Measurements from ENCODE around the gene OAT. TPM values are rescaled to one million over a fixed set of nuclear protein-coding genes. Genes with fewer than 3 reads are reported as not detected.

OAT gene
- total RNA-seq, 2 donors from 2014 or later, result 29.5 to 34.3 TPM

- peaks cover 3 to 8% of the 10 kb centered on the region in 2 donors for H3K36me3 Mint-ChIP-seq (ENCODE audit: insufficient read depth in 2 of 2)
- H3K4me3 Mint-ChIP-seq, result no peak overlapping the region
- no peak for ATAC-seq (replicated peaks in 1 of 2)
- H3K27ac Mint-ChIP-seq, result no peak overlapping the region
- no peak for DNase-seq
- H3K27me3 Mint-ChIP-seq (ENCODE audit: low read depth), result no peaks in the 10 kb centered on the region
- peaks cover 6% of the 10 kb centered on the region for H3K4me1 Mint-ChIP-seq (ENCODE audit: low read depth)
- no peaks in the 10 kb centered on the region for H3K9me3 Mint-ChIP-seq
Measured at GRCh38 chr10:124408357-124408756, 10.4 kb downstream of the OAT start.

GRCh38 chr10:124407456-124407855 is 11.3 kb downstream of the OAT start:
- DNase-seq, result no peak
- Mint-ChIP-seq H3K27ac (no peak overlapping the region), H3K36me3 (ENCODE audit: insufficient read depth in 2 of 2) (peaks cover 4 to 11% of the 10 kb centered on the region in 2 donors), H3K9me3 (no peaks in the 10 kb centered on the region), H3K27me3 (ENCODE audit: low read depth) (no peaks in the 10 kb centered on the region), H3K4me1 (ENCODE audit: low read depth) (peaks cover 9% of the 10 kb centered on the region), H3K4me3 (no peak overlapping the region)
- no peak for ATAC-seq (replicated peaks in 1 of 2)

DNA sequence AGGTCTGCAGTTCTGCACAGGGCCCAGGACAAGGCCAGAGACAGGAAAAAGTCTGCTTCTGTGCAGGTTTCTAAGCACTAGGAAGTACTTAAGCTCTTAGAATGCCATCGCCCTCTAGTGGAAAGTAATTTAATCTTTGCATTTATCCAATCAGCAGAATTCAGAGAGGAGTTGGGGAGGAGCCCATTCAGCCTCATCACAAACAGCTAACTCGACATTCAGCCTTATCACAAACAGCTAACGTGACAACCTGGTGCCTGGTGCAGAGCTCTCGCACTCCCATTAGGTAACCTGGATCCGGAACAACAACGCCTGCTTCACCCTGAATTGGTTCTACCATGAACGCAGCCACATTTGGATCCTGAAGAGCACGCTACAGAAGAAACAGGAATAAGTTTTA is 15.2 kb downstream of the OAT start:
- Mint-ChIP-seq H3K27me3 (ENCODE audit: low read depth) (no peaks in the 10 kb centered on the region), H3K27ac (no peak overlapping the region), H3K36me3 (ENCODE audit: insufficient read depth in 2 of 2) (peaks cover 4 to 13% of the 10 kb centered on the region in 2 donors), H3K4me3 (no peak overlapping the region), H3K9me3 (no peaks in the 10 kb centered on the region), H3K4me1 (ENCODE audit: low read depth) (peaks cover 9% of the 10 kb centered on the region)
- DNase-seq, result peak; percentile 22 to 31
- peak; percentile 93 to 99 for ATAC-seq (replicated peaks in 1 of 2)

GRCh38 chr10:124402273-124402672 is 16.4 kb downstream of the OAT start:
- Mint-ChIP-seq H3K4me1 (ENCODE audit: low read depth) (peaks cover 9% of the 10 kb centered on the region), H3K27ac (no peak overlapping the region), H3K27me3 (ENCODE audit: low read depth) (no peaks in the 10 kb centered on the region), H3K36me3 (ENCODE audit: insufficient read depth in 2 of 2) (peaks cover 4 to 13% of the 10 kb centered on the region in 2 donors), H3K4me3 (no peak overlapping the region), H3K9me3 (no peaks in the 10 kb centered on the region)
- DNase-seq (no peak), ATAC-seq (replicated peaks in 1 of 2) (no peak)

GRCh38 chr10:124401633-124402032 is 17.1 kb downstream of the OAT start:
- H3K27ac Mint-ChIP-seq, result no peak overlapping the region
- H3K4me1 Mint-ChIP-seq (ENCODE audit: low read depth), result peaks cover 9% of the 10 kb centered on the region
- H3K4me3 Mint-ChIP-seq, result no peak overlapping the region
- no peaks in the 10 kb centered on the region for H3K27me3 Mint-ChIP-seq (ENCODE audit: low read depth)
- DNase-seq (no peak), ATAC-seq (replicated peaks in 1 of 2) (no peak)
- H3K36me3 Mint-ChIP-seq (ENCODE audit: insufficient read depth in 2 of 2), result peaks cover 4 to 10% of the 10 kb centered on the region in 2 donors
- H3K9me3 Mint-ChIP-seq, result no peaks in the 10 kb centered on the region

DNA sequence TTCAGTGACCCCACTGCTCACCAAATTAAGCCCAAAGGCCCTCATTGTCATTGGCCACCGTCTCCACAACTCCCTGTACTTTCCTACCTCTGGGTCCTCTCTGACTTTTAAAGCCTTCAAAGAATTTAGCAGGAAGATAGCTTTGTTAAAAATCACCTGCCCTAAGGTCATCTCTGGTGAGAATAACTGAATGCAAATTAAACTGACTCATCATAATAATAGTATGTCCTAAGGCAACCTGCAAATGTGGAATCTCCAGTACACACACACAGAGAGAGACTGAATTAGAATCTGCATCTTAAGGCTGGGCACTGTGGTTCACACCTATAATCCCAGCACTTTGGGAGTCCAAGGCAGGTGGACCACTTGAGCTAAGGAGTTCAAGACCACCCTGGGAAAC is 24.1 kb downstream of the OAT start:
- no peaks in the 10 kb centered on the region for H3K36me3 Mint-ChIP-seq (ENCODE audit: insufficient read depth in 2 of 2)
- H3K4me3 Mint-ChIP-seq, result no peak overlapping the region
- ATAC-seq (replicated peaks in 1 of 2) (no peak), DNase-seq (no peak)
- no peaks in the 10 kb centered on the region for H3K4me1 Mint-ChIP-seq (ENCODE audit: low read depth)
- no peaks in the 10 kb centered on the region for H3K27me3 Mint-ChIP-seq (ENCODE audit: low read depth)
- peaks cover 0 to 3% of the 10 kb centered on the region in 2 donors for H3K9me3 Mint-ChIP-seq
- H3K27ac Mint-ChIP-seq, result no peak overlapping the region

- no peaks in the 10 kb centered on the region for H3K4me1 Mint-ChIP-seq (ENCODE audit: low read depth)
- ATAC-seq (replicated peaks in 1 of 2), result no peak
- no peaks in the 10 kb centered on the region for H3K27me3 Mint-ChIP-seq (ENCODE audit: low read depth)
- H3K9me3 Mint-ChIP-seq, result peaks cover 0 to 3% of the 10 kb centered on the region in 2 donors
- H3K27ac Mint-ChIP-seq, result no peak overlapping the region
- no peaks in the 10 kb centered on the region for H3K36me3 Mint-ChIP-seq (ENCODE audit: insufficient read depth in 2 of 2)
- DNase-seq, result no peak
- H3K4me3 Mint-ChIP-seq, result no peak overlapping the region
Measured at GRCh38 chr10:124392626-124393342, 25.9 kb downstream of the OAT start.

DNA sequence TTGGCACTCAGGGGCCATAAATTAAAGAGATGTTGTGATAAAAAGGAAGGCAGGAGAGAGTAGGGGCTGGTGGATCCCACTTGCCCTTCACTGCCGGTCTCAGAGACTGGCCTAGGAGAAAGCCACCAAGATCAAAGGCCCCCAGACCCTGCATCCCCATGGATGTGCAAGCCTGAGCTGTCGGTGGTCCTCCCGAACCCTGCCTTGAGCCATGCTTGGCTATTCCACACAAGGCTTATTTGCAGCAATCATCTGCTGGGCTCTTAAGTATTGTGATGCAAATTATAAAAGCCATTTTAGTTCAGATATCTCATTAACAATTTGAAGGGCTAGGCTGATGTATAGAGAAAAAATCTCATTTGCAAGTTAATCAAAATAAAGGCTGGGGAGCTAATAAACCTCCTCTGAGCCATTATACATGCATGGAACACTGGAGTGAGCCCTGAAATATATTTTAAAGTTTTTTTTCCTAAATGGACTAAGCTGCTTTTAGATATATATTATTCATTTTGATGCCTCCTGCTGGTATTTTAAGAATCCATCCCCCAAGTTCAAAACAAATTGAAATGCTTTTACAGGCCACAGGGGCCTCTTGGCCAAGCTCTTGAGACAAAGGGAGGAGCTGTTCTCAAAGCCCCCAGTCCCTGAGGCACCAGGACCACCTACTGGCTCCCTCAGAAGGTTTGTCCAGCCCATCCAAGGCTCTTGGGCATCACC is 28.1 kb downstream of the OAT start:
- no peaks in the 10 kb centered on the region for H3K4me1 Mint-ChIP-seq (ENCODE audit: low read depth)
- no peaks in the 10 kb centered on the region for H3K36me3 Mint-ChIP-seq (ENCODE audit: insufficient read depth in 2 of 2)
- H3K27ac Mint-ChIP-seq, result no peak overlapping the region
- ATAC-seq (replicated peaks in 1 of 2) (no peak), DNase-seq (no peak)
- no peak overlapping the region for H3K4me3 Mint-ChIP-seq
- peaks cover 0 to 3% of the 10 kb centered on the region in 2 donors for H3K9me3 Mint-ChIP-seq
- no peaks in the 10 kb centered on the region for H3K27me3 Mint-ChIP-seq (ENCODE audit: low read depth)

DNA sequence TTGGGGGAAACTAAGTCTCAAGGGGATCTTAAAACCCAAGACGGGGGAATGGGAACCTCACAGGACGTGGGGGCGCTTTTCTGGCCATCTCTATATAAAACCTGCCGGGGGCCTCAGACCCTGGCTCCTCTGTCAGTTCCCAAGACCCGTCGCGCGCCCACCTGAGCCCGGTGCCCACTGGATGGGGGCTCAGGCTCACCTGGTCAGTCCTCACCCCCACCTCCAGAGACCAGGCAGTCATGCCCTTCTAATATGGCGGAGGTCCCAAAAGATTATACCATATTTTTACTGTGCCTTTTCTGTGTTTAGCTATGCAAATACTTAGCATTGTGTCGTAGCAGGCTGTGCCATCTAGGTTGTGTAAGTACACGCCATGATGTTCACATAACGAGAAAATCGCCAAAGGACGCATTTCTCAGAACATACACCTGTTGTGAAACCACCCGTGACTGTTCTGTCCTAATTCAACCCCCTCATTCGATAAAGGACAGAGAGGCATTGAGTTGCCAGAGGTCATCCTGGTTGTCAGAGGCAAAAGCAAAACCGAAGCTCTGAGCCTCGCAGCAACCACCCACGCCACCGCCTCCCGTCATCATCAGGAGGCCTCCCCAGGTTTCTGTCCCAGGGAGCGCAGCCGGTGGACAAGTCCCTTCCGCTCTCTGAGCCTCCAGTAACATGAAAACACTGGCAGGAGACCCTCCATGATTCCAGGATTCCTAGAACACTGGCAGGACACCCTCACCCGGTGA is 28.9 kb downstream of the OAT start:
- no peak overlapping the region for H3K27ac Mint-ChIP-seq
- peaks cover 4% of the 10 kb centered on the region for H3K27me3 Mint-ChIP-seq (ENCODE audit: low read depth)
- DNase-seq, result no peak

GRCh38 chr10:124388823-124389612 is 29.7 kb downstream of the OAT start:
- Mint-ChIP-seq H3K9me3 (peaks cover 0 to 3% of the 10 kb centered on the region in 2 donors), H3K4me1 (ENCODE audit: low read depth) (no peaks in the 10 kb centered on the region), H3K27ac (no peak overlapping the region), H3K4me3 (peak overlapping the region; percentile 44 to 47), H3K36me3 (ENCODE audit: insufficient read depth in 2 of 2) (no peaks in the 10 kb centered on the region), H3K27me3 (ENCODE audit: low read depth) (peaks cover 8% of the 10 kb centered on the region)
- ATAC-seq (replicated peaks in 1 of 2) (peak; percentile 97 to 98), DNase-seq (peak; percentile 92 to 97)

More for the DNA sequence above, 28.9 kb downstream of the OAT start:
- Mint-ChIP-seq H3K4me1 (ENCODE audit: low read depth) (no peaks in the 10 kb centered on the region), H3K9me3 (peaks cover 0 to 3% of the 10 kb centered on the region in 2 donors), H3K36me3 (ENCODE audit: insufficient read depth in 2 of 2) (no peaks in the 10 kb centered on the region), H3K4me3 (peak overlapping the region; percentile 44 to 47)
- peak in 1 of 2 donors; percentile 2 for ATAC-seq (replicated peaks in 1 of 2)

- Mint-ChIP-seq H3K27ac (no peak overlapping the region), H3K36me3 (ENCODE audit: insufficient read depth in 2 of 2) (no peaks in the 10 kb centered on the region), H3K9me3 (peaks cover 0 to 3% of the 10 kb centered on the region in 2 donors), H3K4me3 (peak overlapping the region in 1 of 2 donors; percentile 22), H3K4me1 (ENCODE audit: low read depth) (no peaks in the 10 kb centered on the region), H3K27me3 (ENCODE audit: low read depth) (peaks cover 8% of the 10 kb centered on the region)
- no peak for ATAC-seq (replicated peaks in 1 of 2)
- no peak for DNase-seq
Measured at GRCh38 chr10:124388476-124388822, 30.3 kb downstream of the OAT start.

- peaks cover 8% of the 10 kb centered on the region for H3K27me3 Mint-ChIP-seq (ENCODE audit: low read depth)
- peak in 1 of 2 donors; percentile 9 for DNase-seq
Measured at GRCh38 chr10:124387078-124387874, 31.4 kb downstream of the OAT start.

More at GRCh38 chr10:124387078-124387874, 31.4 kb downstream of the OAT start:
- no peak overlapping the region for H3K27ac Mint-ChIP-seq
- H3K9me3 Mint-ChIP-seq, result no peaks in the 10 kb centered on the region
- no peak for ATAC-seq (replicated peaks in 1 of 2)
- H3K36me3 Mint-ChIP-seq (ENCODE audit: insufficient read depth in 2 of 2), result no peaks in the 10 kb centered on the region
- H3K4me3 Mint-ChIP-seq, result no peak overlapping the region
- H3K4me1 Mint-ChIP-seq (ENCODE audit: low read depth), result no peaks in the 10 kb centered on the region
